Stimulated activated CD4-positive, alpha-beta T cell treated with anti-CD3 and anti-CD28 coated beads, Interleukin-12 subunit alpha, Interleukin-12 subunit beta, amount 100 ng/mL, for 24 hours (primary cell): ENCODE measurements around the gene ITPKA.
"Not testable (repeated sequence)": the region's sequence is repeated elsewhere in the genome, so short reads cannot be mapped to it uniquely, and the experiment has no call there.

Experiments used
- DNase-seq, 2 experiments: peaks; one replicate each; pipeline ENCODE4 v3.0.0-alpha.2; 2020; ENCODE audit warnings: low read depth in 2 of 2

ITPKA gene

GRCh38 chr15:41493205-41493901 is at the start of gene ITPKA:
Gene ITPKA (plus strand): TSS chr15:41493874. CDS start chr15:41493928, 54 bp downstream.
- DNase-seq = peak; percentile 82 to 91

- DNase-seq = no peak
Observed at GRCh38 chr15:41445399-41445798, 48.3 kb upstream of the ITPKA start.

DNA sequence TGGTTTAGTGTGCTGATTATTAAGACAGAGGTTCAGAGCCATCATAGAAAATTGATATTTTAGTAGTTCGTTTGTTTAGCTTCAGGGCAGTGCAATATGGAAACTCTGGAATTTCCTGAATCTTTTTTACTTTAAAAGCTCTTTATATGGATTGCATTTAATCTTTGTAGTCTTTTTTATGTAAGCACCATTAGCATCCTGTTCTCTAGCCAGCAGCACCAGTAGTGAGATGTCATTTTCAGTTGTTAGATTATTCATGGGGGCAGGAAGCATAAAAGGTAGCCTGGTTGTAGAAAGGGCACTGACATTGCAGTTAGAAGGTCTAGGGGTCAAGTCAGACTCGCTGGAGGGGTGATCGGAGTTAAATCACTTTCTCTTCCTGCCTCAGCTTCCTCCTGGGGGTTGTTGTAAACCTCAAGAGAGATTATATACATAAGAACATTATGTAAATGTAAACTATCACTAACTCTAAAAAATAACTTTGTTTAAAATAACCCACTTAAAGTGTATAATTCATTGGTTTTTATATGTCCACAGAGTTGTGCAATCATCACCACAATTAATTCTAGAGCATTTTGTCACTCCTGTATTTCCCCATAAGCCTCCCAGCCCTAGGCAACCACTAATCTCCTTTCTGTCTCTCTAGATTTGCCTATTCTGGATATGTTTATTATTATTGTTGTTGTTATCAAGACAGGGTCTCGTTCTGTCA is 31.4 kb upstream of the ITPKA start:
- DNase-seq = no peak

DNA sequence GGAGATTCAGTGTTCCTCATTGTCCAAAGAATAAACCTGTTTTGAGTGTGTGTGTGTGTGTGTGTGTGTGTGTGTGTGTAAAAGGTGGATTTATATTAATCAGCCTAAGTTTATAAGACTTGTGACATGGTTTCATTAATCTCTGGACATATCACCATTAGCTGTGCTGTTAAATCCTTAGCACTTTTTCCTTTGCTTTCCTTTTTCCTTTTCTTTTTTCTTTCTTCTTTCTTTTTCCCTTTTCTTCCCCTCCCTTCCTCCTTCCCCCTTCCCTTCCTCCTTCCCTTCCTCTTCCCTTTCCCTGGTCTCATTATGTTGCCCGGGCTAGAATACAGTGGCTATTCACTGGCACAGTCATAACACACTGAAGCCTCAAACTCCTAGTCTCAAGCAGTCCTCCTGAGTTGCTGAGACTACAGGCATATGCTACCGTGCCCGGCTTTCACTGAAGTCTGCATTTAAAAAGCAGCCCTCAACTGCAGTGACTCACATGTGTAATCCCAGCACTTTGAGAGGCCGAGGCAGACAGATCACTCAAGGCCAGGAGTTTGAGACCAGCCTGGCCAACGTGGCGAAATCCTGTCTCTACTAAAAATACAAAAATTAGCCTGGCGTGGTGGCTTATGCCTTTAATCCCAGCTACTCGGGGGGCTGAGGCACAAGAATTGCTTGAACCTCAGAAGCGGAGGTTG is 28.6 kb upstream of the ITPKA start:
- DNase-seq = no peak

DNA sequence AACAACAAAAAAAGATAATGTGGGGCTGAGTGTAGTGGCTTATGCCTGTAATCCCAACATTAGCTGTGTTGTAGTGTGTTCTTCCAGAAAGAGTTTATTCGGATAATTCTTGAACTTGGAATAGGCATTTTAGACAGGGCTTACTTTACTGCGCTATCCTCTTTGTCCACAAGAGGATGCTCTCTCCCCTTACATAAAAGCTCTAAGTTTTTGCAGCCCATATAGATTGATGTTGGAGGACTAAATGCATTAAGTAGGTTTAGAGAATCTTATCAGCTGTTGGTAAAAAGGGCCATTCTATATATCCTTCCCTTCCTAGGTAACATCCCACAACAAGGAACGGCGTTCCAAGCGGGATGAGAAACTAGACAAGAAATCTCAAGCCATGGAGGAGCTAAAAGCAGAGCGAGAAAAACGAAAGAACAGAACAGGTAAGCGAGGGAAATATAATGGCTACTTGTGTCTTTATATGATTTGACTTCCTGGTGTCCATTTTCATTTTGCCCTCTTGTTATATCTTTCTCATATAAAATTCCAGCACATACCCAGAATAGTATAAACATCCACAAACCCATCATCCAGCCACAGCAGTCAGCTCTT is 27.8 kb upstream of the ITPKA start:
- no peak for DNase-seq

GRCh38 chr15:41466711-41467110 is 27.0 kb upstream of the ITPKA start:
- DNase-seq = no peak

DNA sequence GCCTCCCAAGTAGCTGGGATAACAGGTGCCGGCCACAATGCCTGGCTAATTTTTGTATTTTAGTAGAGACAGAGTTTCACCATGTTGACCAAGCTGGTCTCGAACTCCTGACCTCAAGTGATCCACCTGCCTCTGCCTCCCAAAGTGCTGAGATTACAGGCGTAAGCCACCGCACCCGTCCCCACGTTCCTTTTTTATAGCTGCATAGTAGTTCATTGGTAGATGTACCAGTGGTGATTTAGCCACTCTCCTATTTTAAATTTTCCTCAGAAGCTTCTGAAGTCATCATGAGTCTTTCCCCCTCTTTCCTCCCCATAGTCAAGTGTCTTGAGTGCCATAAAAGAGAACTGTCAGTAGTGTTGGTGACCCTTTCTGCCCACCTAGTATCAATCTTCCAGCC is 24.0 kb upstream of the ITPKA start:
- DNase-seq = not testable (repeated sequence)

DNA sequence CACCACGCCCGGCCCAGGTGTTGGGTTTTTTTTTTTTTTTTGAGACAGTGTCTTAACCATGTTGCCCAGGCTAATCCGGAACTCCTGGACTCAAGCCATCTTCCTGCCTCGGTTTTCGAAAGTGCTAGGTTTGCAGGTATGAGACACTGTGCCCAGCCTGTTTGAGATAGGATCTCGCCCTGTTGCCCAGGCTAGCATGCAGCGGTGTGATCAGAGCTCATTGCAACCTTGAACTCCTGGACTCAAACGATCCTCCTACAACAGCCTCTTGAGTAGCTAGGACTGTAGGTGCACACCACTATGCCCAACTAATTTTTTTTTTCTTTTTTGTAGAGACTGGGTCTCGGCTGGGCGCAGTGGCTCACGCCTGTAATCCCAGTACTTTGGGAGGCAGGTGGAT is 20.3 kb upstream of the ITPKA start:
- no peak for DNase-seq

GRCh38 chr15:41474436-41474835 is 19.2 kb upstream of the ITPKA start:
- no peak for DNase-seq

GRCh38 chr15:41474941-41475340 is 18.7 kb upstream of the ITPKA start:
- DNase-seq = no peak

DNA sequence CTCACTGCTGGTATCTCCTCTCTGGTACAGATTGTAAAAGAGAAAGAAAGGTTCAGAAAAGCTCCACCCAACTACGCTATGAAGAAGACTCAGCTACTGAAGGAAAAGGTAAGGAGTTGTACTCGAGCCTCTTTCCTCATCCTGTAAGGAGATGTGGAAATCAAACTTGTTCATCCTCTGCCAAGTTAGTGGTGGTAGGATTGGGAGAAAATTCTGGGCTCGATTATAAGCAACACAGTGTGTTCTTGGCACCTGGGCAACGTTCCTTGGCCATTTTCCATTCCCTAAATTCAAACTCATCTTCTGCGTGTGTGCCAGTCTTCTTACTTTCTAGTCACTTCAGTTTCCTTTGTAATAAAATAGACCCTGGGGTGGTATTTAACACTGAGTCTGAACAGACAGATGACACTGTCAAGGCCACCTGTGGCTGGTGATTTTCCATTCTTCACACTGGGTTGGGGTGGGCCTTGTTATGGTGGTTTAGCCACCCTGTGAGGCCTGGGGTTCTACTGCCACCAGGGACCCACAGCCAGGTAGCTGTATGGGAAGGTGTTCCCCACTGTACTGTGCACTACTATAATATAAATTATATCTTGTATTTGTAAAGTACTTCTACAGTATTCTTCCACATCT is 17.1 kb upstream of the ITPKA start:
- DNase-seq = no peak

DNA sequence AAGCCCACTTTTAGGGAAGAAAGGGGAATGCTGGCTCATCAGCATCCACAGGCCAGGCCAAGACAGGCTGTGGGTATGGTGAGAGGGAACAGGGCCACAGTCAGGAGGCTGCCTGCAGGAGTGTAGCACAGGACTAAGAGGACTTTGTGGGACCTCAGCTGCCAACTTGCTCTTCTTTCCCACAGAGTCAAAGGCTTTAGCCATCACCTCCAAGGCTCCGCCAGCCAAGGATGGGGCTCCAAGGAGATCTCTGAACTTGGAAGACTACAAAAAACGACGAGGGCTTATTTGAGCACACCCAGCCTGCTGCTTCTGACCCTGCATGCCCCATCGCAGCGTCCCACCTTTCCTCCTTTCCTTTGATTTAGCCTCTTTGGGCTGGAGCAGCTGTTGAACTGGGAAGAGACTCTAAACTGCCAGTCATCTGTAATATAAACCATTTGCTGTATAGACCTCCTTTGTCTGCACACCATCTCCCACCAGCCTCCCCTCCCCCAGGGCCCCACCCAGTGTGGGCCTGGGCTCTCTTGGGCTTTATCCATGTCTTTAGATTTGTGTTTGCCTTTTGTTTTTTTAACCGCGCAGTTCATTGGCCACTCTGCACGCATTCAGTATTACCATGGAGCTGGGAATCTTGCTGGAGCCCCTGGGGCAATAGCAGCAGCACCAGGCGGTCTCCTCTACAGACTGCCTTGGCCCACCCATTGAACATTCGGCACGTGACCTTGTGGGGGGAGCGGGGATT is 13.1 kb upstream of the ITPKA start:
- DNase-seq = no peak

DNA sequence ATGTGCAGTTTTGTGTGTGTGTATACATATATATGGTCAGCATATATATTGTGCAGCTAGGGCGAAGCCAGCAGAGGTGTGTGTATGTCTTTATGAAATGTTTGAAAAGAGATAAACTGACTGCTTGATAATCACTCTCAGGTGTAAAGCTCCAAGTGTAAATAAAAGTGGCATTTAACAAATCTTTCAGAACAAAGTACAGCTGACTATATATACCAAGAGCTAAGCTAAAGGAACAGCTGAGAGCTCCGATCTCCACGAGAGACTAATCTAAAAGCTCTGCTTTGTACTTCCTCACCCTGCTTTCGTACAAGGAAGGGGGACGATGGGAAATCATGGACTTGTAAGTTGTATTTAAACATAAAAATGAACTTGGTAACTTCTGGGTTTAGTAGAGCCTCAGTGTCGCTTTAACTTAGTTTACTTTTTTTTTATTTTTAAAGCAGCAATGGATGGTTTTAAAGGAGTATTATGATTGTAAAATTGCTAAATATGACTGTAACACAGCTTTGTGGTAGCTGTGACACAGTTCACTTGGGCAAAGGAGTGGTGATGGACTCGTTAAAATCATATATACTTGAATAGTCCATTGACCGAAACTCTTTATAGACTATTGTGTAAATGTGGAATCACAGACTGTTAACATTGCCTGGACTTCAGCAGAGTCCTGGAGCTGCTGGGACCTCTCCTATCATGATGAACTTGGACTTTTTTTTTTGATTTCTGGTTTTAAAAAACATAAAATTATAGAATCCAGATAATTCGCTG is 11.4 kb upstream of the ITPKA start:
- DNase-seq = no peak

DNA sequence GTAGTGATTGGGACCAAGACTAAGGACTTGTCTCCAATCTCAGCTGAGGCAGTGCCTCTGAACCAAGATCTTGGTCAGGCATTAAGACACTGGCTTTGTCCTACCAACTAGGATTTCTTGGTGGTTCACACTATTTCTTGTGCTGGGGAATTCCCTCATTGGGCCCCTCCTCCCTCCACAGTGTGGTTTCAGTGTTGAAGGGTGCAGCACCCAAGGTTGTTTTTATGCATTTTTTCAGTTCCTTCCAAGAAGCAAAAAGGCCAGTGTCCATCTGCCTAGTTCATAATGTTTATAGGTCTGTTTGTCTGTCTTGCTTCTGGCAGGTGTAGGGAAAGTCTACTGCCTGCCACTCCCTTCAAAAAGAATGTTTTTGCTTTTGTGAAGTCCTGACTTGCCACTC is 10.6 kb upstream of the ITPKA start:
- no peak for DNase-seq

DNA sequence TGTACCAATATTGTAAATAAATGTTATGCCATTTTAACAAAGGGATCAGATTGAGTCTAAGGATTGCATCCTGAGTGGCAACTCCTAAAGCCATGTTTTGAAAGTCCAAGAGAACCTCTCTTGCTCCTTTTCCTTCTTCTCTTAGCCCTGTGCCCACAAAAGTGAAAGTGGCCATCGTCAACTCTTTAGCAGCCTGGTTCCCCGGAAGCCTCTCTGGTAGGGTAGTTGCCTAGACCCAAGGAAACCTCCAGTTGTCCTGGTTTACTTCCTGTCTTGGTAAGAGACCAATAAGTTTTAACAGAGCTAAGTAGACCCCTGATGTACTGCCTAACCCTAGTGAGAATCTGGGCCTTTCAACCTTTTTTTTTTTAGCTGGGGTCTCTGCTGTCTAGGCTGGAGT is 10.2 kb upstream of the ITPKA start:
- no peak for DNase-seq

GRCh38 chr15:41484937-41485625 is 8.6 kb upstream of the ITPKA start:
- DNase-seq = no peak

- no peak for DNase-seq
Observed at GRCh38 chr15:41486286-41486685, 7.4 kb upstream of the ITPKA start.

- DNase-seq = no peak
Observed at GRCh38 chr15:41487381-41487780, 6.3 kb upstream of the ITPKA start.

- peak in 1 of 2 experiments; percentile 32 for DNase-seq
Observed at GRCh38 chr15:41487802-41488201, 5.9 kb upstream of the ITPKA start.

DNA sequence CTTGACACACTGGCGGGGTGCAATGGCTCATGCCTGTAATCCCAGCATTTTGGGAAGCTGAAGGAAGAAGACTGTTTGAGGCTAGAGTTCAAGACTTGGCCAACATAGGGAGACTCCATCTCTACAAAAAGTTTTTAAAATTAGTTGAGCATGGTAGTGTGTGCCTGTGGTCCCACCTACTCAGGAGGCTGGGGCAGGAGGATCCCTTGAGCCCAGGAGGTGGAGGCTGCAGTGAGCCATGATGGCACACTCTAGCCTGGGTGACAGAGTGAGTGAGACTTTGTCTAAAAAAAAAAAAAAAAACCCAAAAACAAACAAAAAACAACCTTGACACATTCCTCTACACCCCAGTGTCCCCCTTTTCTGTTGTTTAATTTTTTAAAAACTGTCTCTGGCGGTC is 4.0 kb upstream of the ITPKA start:
- DNase-seq = no peak
